NT2/D1 (cell line): ENCODE data around the gene POLR2C.
A peak's percentile ranks its signal among the peaks of the same experiment; 100 is the strongest.

Experiments
- DNase-seq: peaks from one replicate; pipeline ENCODE4 v3.0.0-alpha.2; 2011; ENCODE audit warnings: low read depth, low spot score
- H3K27me3 ChIP-seq: 2 replicates; pipeline ENCODE4 v1.6.0; 2011; ENCODE audit warnings: mild to moderate bottlenecking; ENCODE audit not compliant: insufficient read length, insufficient read depth
- H3K36me3 ChIP-seq: 2 replicates; pipeline ENCODE4 v1.6.1; 2011; ENCODE audit warnings: mild to moderate bottlenecking, low read length, mixed read lengths; ENCODE audit not compliant: insufficient read depth, insufficient read length
- H3K4me1 ChIP-seq: 2 replicates; pipeline ENCODE4 v1.5.1; 2011; ENCODE audit not compliant: insufficient read depth, insufficient read length
- H3K4me3 ChIP-seq: 2 replicates; pipeline ENCODE4 v1.5.1; 2011; ENCODE audit warnings: low read depth; ENCODE audit not compliant: insufficient read length
- H3K9ac ChIP-seq: 2 replicates; pipeline ENCODE4 v1.6.0; 2011; ENCODE audit warnings: low read depth; ENCODE audit not compliant: insufficient read length
- H3K9me3 ChIP-seq: 2 replicates; pipeline ENCODE4 v1.5.1; 2011; ENCODE audit warnings: mild to moderate bottlenecking, low read length; ENCODE audit not compliant: insufficient read depth
- SUZ12 ChIP-seq: IDR thresholded peaks from 2 replicates; pipeline ENCODE4 v1.6.1; 2011; ENCODE audit not compliant: insufficient read length, insufficient read depth; ENCODE audit errors: extremely low read depth
- YY1 ChIP-seq: IDR thresholded peaks from 2 replicates; pipeline ENCODE4 v1.6.1; 2011; ENCODE audit not compliant: insufficient read length, insufficient read depth
- ZNF274 ChIP-seq: IDR thresholded peaks from 2 replicates; pipeline ENCODE4 v1.6.1; 2011; ENCODE audit warnings: mild to moderate bottlenecking, low read depth, low read length

Gene POLR2C

GRCh38 chr16:57452021-57452420 is 10.5 kb upstream of the POLR2C start:
- Histone ChIP-seq H3K4me3 (no peak overlapping the region), H3K27me3 (no peaks in the 10 kb centered on the region), H3K9ac (no peak overlapping the region), H3K36me3 (peaks cover 73% of the 10 kb centered on the region), H3K9me3 (no peaks in the 10 kb centered on the region), H3K4me1 (no peaks in the 10 kb centered on the region)
- DNase-seq, result no peak
- no peak for TF ChIP-seq ZNF274
- TF ChIP-seq YY1, result no peak
- TF ChIP-seq SUZ12, result no peak

- Histone ChIP-seq H3K4me3 (peak overlapping the region; percentile 90), H3K9ac (peak overlapping the region; percentile 94), H3K36me3 (peaks cover 85% of the 10 kb centered on the region), H3K27me3 (no peaks in the 10 kb centered on the region), H3K4me1 (peaks cover 3% of the 10 kb centered on the region), H3K9me3 (no peaks in the 10 kb centered on the region)
- DNase-seq, result no peak
- TF ChIP-seq YY1, result no peak
- TF ChIP-seq SUZ12, result no peak
- TF ChIP-seq ZNF274, result no peak
These were observed 491 bp downstream of the POLR2C start for GRCh38 chr16:57462978-57463362.

- no peaks in the 10 kb centered on the region for H3K27me3 ChIP-seq
- H3K9me3 ChIP-seq, result no peaks in the 10 kb centered on the region
- no peak overlapping the region for H3K4me3 ChIP-seq
- H3K36me3 ChIP-seq, result peaks cover 84% of the 10 kb centered on the region
- H3K4me1 ChIP-seq, result peaks cover 3% of the 10 kb centered on the region
- H3K9ac ChIP-seq, result no peak overlapping the region
- no peak for DNase-seq
- TF ChIP-seq ZNF274 (no peak), YY1 (no peak), SUZ12 (no peak)
These were observed 2.0 kb downstream of the POLR2C start for GRCh38 chr16:57464523-57464922.

- Histone ChIP-seq H3K4me1 (peaks cover 26% of the 10 kb centered on the region), H3K36me3 (peaks cover 94% of the 10 kb centered on the region), H3K9ac (no peak overlapping the region), H3K4me3 (no peak overlapping the region), H3K9me3 (no peaks in the 10 kb centered on the region), H3K27me3 (no peaks in the 10 kb centered on the region)
- no peak for DNase-seq
- no peak for TF ChIP-seq SUZ12
- no peak for TF ChIP-seq YY1
- TF ChIP-seq ZNF274, result no peak
These were observed 5.9 kb downstream of the POLR2C start for GRCh38 chr16:57468346-57468745.

GRCh38 chr16:57469046-57469445 is 6.6 kb downstream of the POLR2C start:
- no peak for DNase-seq
- TF ChIP-seq YY1, result no peak
- no peak for TF ChIP-seq SUZ12
- TF ChIP-seq ZNF274, result no peak
- no peaks in the 10 kb centered on the region for H3K9me3 ChIP-seq
- H3K9ac ChIP-seq, result no peak overlapping the region
- H3K4me3 ChIP-seq, result no peak overlapping the region
- H3K4me1 ChIP-seq, result peaks cover 27% of the 10 kb centered on the region
- peaks cover 94% of the 10 kb centered on the region for H3K36me3 ChIP-seq
- H3K27me3 ChIP-seq, result no peaks in the 10 kb centered on the region

GRCh38 chr16:57469917-57470470 is 7.5 kb downstream of the POLR2C start:
- no peaks in the 10 kb centered on the region for H3K9me3 ChIP-seq
- H3K4me3 ChIP-seq, result no peak overlapping the region
- TF ChIP-seq SUZ12 (no peak), ZNF274 (no peak), YY1 (no peak)
- DNase-seq, result no peak
- peaks cover 94% of the 10 kb centered on the region for H3K36me3 ChIP-seq
- H3K27me3 ChIP-seq, result no peaks in the 10 kb centered on the region
- H3K4me1 ChIP-seq, result peaks cover 28% of the 10 kb centered on the region
- no peak overlapping the region for H3K9ac ChIP-seq

GRCh38 chr16:57470711-57471110 is 8.2 kb downstream of the POLR2C start:
- no peak for TF ChIP-seq ZNF274
- no peak for TF ChIP-seq SUZ12
- Histone ChIP-seq H3K36me3 (peaks cover 90% of the 10 kb centered on the region), H3K4me3 (no peak overlapping the region), H3K9ac (no peak overlapping the region), H3K9me3 (no peaks in the 10 kb centered on the region), H3K27me3 (no peaks in the 10 kb centered on the region), H3K4me1 (peaks cover 33% of the 10 kb centered on the region)
- DNase-seq, result no peak
